Lower lobe of right lung (tissue), 2 donors: ENCODE data around the gene KCP. TPM values are rescaled to one million over a fixed set of nuclear protein-coding genes. Genes with fewer than 3 reads are reported as not detected.
A peak's percentile ranks its signal among the peaks of the same experiment; 100 is the strongest.

Source experiments
- ATAC-seq, 2 donors: fragments of 200-7000 bp; cut with Tn5 transposase; one replicate each; pipeline ENCODE4 v1.9.1; 2020 to 2022; ENCODE audit warnings: mild to moderate bottlenecking in 2 of 2, moderate library complexity in 2 of 2
- DNase-seq: peaks from one replicate; pipeline ENCODE4 v3.0.0-alpha.2; 2020
- H3K27ac ChIP-seq: fragments of 200-600 bp; one replicate; pipeline ENCODE4 v1.8.0; 2022
- H3K27me3 ChIP-seq: fragments of 200-600 bp; one replicate; pipeline ENCODE4 v1.8.0; 2022; ENCODE audit warnings: low read depth
- H3K36me3 ChIP-seq: fragments of 200-600 bp; one replicate; pipeline ENCODE4 v1.8.0; 2022; ENCODE audit warnings: mild to moderate bottlenecking
- H3K4me1 ChIP-seq: fragments of 200-600 bp; one replicate; pipeline ENCODE4 v1.8.0; 2022
- H3K4me3 ChIP-seq: fragments of 200-600 bp; one replicate; pipeline ENCODE4 v1.8.0; 2022; ENCODE audit warnings: mild to moderate bottlenecking
- H3K9me3 ChIP-seq: fragments of 200-600 bp; one replicate; pipeline ENCODE4 v1.8.0; 2022
- intact Hi-C: fragments of 100-400 bp; cut with DNase I; formaldehyde crosslinking; loops from one replicate; pipeline ENCODE4 v1.11.0; 2022
- total RNA-seq: library from RNA; stranded (reverse); fragmentation: NEBNext Ultra II Directional; extraction: Animal tissue kit (Norgen Biotek cat#: 25700); gene quantifications from one replicate; pipeline ENCODE4 v1.2.1, GENCODE V29; 2021
- TF ChIP-seq, protein P1 (sequence below): fragments of 200-600 bp; IDR thresholded peaks from one replicate; pipeline ENCODE4 v1.8.0; 2022; ENCODE audit warnings: antibody characterized with exemption, mild to moderate bottlenecking
- donor health status: DM: no; HTN: yes; CAD: no; lungs with severe emphysema.

The KCP gene
- total RNA-seq, 1 donor from 2014 or later = 1.3 TPM

GRCh38 chr7:128885370-128886187 is 24.9 kb downstream of the KCP start:
- Histone ChIP-seq H3K36me3 (no peaks in the 10 kb centered on the region), H3K9me3 (no peaks in the 10 kb centered on the region), H3K4me1 (no peaks in the 10 kb centered on the region), H3K4me3 (no peak overlapping the region), H3K27me3 (peaks cover 1% of the 10 kb centered on the region), H3K27ac (no peak overlapping the region)
- DNase-seq = peak; percentile 3
- intact Hi-C loops = no loop called here
- no peak for ATAC-seq
- TF ChIP-seq, protein P1, sequence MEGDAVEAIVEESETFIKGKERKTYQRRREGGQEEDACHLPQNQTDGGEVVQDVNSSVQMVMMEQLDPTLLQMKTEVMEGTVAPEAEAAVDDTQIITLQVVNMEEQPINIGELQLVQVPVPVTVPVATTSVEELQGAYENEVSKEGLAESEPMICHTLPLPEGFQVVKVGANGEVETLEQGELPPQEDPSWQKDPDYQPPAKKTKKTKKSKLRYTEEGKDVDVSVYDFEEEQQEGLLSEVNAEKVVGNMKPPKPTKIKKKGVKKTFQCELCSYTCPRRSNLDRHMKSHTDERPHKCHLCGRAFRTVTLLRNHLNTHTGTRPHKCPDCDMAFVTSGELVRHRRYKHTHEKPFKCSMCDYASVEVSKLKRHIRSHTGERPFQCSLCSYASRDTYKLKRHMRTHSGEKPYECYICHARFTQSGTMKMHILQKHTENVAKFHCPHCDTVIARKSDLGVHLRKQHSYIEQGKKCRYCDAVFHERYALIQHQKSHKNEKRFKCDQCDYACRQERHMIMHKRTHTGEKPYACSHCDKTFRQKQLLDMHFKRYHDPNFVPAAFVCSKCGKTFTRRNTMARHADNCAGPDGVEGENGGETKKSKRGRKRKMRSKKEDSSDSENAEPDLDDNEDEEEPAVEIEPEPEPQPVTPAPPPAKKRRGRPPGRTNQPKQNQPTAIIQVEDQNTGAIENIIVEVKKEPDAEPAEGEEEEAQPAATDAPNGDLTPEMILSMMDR = no peak

DNA sequence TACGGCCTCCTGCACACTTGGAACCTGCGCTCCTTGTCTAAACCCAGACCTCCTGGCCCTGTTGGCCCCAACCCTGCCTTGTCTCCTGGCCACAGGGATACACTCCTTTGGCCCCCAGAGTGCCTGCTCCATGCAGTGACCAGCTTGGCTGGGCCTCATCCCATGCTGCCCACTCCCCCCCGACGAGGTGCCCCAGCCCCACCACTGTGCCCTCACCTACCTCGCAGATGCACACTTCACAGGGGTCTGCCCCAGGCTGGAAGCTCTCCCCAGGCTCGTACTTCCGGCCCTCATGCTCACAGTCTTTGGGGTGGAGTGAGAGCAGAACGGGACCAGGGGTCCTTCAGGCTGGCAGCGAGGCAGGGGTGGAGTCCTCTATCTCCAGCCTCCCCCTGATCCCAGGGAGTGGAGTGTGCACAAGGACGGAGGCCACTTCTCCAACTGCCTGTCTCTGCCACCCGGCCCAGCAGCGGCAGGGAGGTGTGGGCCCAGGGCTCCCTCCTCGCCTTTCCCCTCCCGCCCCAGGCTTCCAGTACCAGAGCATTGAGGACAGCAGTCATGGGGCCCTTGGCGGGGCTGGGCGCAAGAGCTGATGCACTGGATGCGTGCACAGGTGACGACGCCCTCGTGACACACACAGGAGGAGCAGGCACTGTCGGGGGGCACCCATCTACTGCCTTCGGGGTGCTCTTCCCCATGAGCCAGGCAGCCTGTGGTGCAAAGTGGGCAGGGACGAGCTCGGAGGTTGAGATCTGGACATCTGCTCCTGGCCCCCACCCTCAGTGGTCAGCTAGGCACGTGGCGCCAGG is 25.7 kb downstream of the KCP start:
- Histone ChIP-seq H3K27me3 (no peaks in the 10 kb centered on the region), H3K27ac (no peak overlapping the region), H3K4me3 (no peak overlapping the region), H3K4me1 (no peaks in the 10 kb centered on the region), H3K36me3 (no peaks in the 10 kb centered on the region), H3K9me3 (no peaks in the 10 kb centered on the region)
- intact Hi-C loops = no loop called here
- TF ChIP-seq, protein P1 = no peak
- ATAC-seq (no peak), DNase-seq (peak; percentile 39)

DNA sequence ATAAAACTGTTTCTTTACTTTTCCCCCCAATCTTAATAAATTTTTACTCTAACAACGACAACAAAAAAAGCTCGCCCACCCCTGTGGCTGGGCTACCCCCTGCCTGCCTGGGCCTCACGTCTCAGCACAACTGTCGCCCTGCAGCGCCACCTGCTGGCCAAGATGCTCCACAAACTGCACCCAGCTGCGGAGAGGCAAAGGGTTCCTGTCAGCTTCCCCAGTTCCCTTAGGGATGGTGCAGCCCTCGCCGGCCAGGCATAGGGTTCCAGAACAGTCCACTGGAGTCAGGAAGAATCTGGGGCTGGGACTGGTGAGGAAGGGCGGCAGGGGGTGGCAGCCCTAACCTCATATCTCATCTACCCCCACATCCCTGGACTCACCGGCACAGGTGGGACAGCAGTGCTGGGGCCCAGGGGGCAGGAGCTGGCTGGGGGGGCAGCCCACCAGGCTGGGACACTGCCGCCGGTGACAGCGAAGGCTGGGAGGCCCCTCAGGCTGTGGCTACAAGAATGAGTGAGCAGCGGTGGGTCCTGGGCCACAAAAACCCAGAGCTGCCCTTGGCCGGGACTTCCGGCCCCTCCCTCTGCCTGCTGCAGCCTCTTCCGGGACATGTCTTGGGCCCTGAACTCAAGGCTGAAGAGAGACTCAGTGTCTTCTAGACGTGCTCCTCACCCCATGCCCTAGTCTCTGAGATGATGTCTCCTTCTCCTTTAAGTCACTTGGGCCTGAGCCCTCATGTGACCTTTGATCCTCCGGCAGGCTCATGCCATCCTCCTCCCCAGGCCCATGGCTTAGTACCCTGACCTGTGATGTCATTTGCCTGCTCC is 26.7 kb downstream of the KCP start:
- ATAC-seq (peak; percentile 69 to 79), DNase-seq (peak; percentile 87)
- Histone ChIP-seq H3K36me3 (no peaks in the 10 kb centered on the region), H3K4me1 (no peaks in the 10 kb centered on the region), H3K4me3 (peak overlapping the region; percentile 35), H3K9me3 (no peaks in the 10 kb centered on the region), H3K27ac (no peak overlapping the region), H3K27me3 (no peaks in the 10 kb centered on the region)
- intact Hi-C loops = no loop called here
- TF ChIP-seq, protein P1 = peak; percentile 95

GRCh38 chr7:128882134-128882533 is 28.4 kb downstream of the KCP start:
- Histone ChIP-seq H3K9me3 (no peaks in the 10 kb centered on the region), H3K27me3 (no peaks in the 10 kb centered on the region), H3K4me1 (no peaks in the 10 kb centered on the region), H3K4me3 (no peak overlapping the region), H3K27ac (no peak overlapping the region), H3K36me3 (no peaks in the 10 kb centered on the region)
- TF ChIP-seq, protein P1 = no peak
- intact Hi-C loops = no loop called here
- DNase-seq (peak; percentile 5), ATAC-seq (no peak)

GRCh38 chr7:128881458-128882125 is 28.9 kb downstream of the KCP start:
- ATAC-seq (no peak), DNase-seq (peak; percentile 27)
- Histone ChIP-seq H3K4me1 (no peaks in the 10 kb centered on the region), H3K27ac (no peak overlapping the region), H3K9me3 (no peaks in the 10 kb centered on the region), H3K27me3 (no peaks in the 10 kb centered on the region), H3K4me3 (no peak overlapping the region), H3K36me3 (no peaks in the 10 kb centered on the region)
- TF ChIP-seq, protein P1 = no peak
- intact Hi-C loops = no loop called here
